NCI-H2196 (cell line): ENCODE data around the gene MYO18B.

Experiments used
- DNase-seq: peaks from one replicate; lab custom pipeline; 2025; ENCODE audit not compliant: unreplicated experiment; lab: John Stamatoyannopoulos, UW

The MYO18B gene

GRCh38 chr22:25845985-25846745 is 104.2 kb downstream of the MYO18B start:
- DNase-seq = no peak

GRCh38 chr22:25847451-25847850 is 105.5 kb downstream of the MYO18B start:
- no peak for DNase-seq

GRCh38 chr22:25848954-25849353 is 107.0 kb downstream of the MYO18B start:
- DNase-seq = no peak

- no peak for DNase-seq
Measured at GRCh38 chr22:25849522-25849921, 107.5 kb downstream of the MYO18B start.

- no peak for DNase-seq
Measured at GRCh38 chr22:25852223-25852622, 110.2 kb downstream of the MYO18B start.

GRCh38 chr22:25853078-25853477 is 111.1 kb downstream of the MYO18B start:
- DNase-seq = no peak

GRCh38 chr22:25853501-25854284 is 111.7 kb downstream of the MYO18B start:
- DNase-seq = no peak

GRCh38 chr22:25869771-25870170 is 127.8 kb downstream of the MYO18B start:
- DNase-seq = no peak

- DNase-seq = no peak
Measured at GRCh38 chr22:25874327-25874726, 132.3 kb downstream of the MYO18B start.

- no peak for DNase-seq
Measured at GRCh38 chr22:25875461-25875860, 133.5 kb downstream of the MYO18B start.

- DNase-seq = no peak
Measured at GRCh38 chr22:25876871-25877270, 134.9 kb downstream of the MYO18B start.

GRCh38 chr22:25878933-25879332 is 136.9 kb downstream of the MYO18B start:
- peak; percentile 59 for DNase-seq

GRCh38 chr22:25880524-25880923 is 138.5 kb downstream of the MYO18B start:
- no peak for DNase-seq

- DNase-seq = no peak
Measured at GRCh38 chr22:25881210-25881755, 139.3 kb downstream of the MYO18B start.

GRCh38 chr22:25882360-25882759 is 140.4 kb downstream of the MYO18B start:
- DNase-seq = no peak

GRCh38 chr22:25883482-25884033 is 141.6 kb downstream of the MYO18B start:
- no peak for DNase-seq

- no peak for DNase-seq
Measured at GRCh38 chr22:25884121-25884520, 142.1 kb downstream of the MYO18B start.

- no peak for DNase-seq
Measured at GRCh38 chr22:25888399-25889054, 146.5 kb downstream of the MYO18B start.

- DNase-seq = no peak
Measured at GRCh38 chr22:25890651-25891050, 148.7 kb downstream of the MYO18B start.

- no peak for DNase-seq
Measured at GRCh38 chr22:25892678-25893077, 150.7 kb downstream of the MYO18B start.

- no peak for DNase-seq
Measured at GRCh38 chr22:25895678-25896077, 153.7 kb downstream of the MYO18B start.
